Liver (tissue), 3 donors: Measurements from ENCODE around the gene LAMA2.

Experiments used
- EGR1 ChIP-seq, 2 donors: IDR thresholded peaks; 2 replicates each; pipeline ENCODE4 v1.6.1; 2016 to 2018; ENCODE audit warnings: antibody characterized with exemption in 2 of 2, low read depth in 2 of 2
- FOXA1 ChIP-seq: IDR thresholded peaks from 2 replicates; pipeline ENCODE4 v1.6.1; 2016; ENCODE audit warnings: antibody characterized with exemption
- FOXA2 ChIP-seq: IDR thresholded peaks from 2 replicates; pipeline ENCODE4 v1.6.1; 2016; ENCODE audit warnings: antibody characterized with exemption
- JUND ChIP-seq, 2 donors: IDR thresholded peaks; 2 replicates each; pipeline ENCODE4 v1.6.1; 2016; ENCODE audit warnings: antibody characterized with exemption in 2 of 2
- RAD21 ChIP-seq, 2 donors: IDR thresholded peaks; 2 replicates each; pipeline ENCODE4 v1.6.1; 2016; ENCODE audit warnings: antibody characterized with exemption in 2 of 2, mild to moderate bottlenecking in 2 of 2
- SP1 ChIP-seq: IDR thresholded peaks from 2 replicates; pipeline ENCODE4 v1.6.1; 2018; ENCODE audit warnings: antibody characterized with exemption, mild to moderate bottlenecking
- TAF1 ChIP-seq: conservative IDR thresholded peaks from 2 replicates; pipeline ENCODE4 v1.6.1; 2016; ENCODE audit warnings: antibody characterized with exemption, mild to moderate bottlenecking
- TF ChIP-seq, protein P1 (sequence below): fragments of 150-350 bp; IDR thresholded peaks from 2 replicates; pipeline ENCODE4 v1.5.1; 2017; ENCODE audit warnings: improper control_type of control experiment, low read depth, low read length; ENCODE audit not compliant: missing input control
- TF ChIP-seq, protein P2 (sequence below): IDR thresholded peaks from 2 replicates; pipeline ENCODE4 v1.6.1; 2016; ENCODE audit warnings: antibody characterized with exemption
- TF ChIP-seq, protein P3 (sequence below): IDR thresholded peaks from 2 replicates; pipeline ENCODE4 v1.6.1; 2016; ENCODE audit warnings: antibody characterized with exemption
- TF ChIP-seq, protein P4 (sequence below): IDR thresholded peaks from 2 replicates; pipeline ENCODE4 v1.6.1; 2016; ENCODE audit warnings: antibody characterized with exemption, mild to moderate bottlenecking
- donor health status: healthy.
- donor health status: healthy.

DNA sequence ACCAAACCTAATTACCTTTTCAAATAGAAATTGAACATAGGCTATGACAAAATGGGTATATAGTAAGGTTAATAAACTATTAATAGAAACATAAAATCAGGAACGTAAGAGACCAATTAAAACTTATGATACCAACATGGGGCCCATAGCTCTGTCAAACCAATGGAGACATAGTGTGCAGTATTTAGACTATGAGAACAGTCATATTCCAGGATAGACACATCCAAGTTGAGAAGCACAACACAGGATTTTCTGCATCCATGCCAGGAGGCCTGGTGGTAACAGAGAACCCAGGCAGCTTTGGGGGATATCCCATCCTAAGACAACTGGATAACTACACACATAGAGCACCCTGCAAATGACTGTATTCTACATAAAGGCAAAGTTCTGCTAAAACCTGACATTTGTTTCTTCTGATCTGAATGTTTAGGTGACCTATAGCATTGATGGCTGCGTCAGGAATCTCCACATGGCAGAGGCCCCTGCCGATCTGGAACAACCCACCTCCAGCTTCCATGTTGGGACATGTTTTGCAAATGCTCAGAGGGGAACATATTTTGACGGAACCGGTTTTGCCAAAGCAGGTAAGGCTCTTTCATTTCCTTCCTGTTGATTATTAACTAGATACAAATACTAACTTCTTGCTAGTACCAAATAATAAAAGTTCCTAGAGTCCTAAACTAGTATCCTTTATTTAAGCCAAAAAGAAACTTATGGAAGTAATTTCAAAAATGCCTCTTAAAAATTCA, 624.3 kb downstream of the LAMA2 start:
- TF ChIP-seq FOXA1 (no peak), EGR1 (IDR thresholded peaks at IDR 0.05; ENCODE audit: low read depth in 2 of 2) (no peak), TAF1 (no peak), FOXA2 (no peak), JUND (IDR thresholded peaks at IDR 0.05) (no peak), SP1 (no peak), RAD21 (IDR thresholded peaks at IDR 0.05) (no peak)
- TF ChIP-seq, protein P1, sequence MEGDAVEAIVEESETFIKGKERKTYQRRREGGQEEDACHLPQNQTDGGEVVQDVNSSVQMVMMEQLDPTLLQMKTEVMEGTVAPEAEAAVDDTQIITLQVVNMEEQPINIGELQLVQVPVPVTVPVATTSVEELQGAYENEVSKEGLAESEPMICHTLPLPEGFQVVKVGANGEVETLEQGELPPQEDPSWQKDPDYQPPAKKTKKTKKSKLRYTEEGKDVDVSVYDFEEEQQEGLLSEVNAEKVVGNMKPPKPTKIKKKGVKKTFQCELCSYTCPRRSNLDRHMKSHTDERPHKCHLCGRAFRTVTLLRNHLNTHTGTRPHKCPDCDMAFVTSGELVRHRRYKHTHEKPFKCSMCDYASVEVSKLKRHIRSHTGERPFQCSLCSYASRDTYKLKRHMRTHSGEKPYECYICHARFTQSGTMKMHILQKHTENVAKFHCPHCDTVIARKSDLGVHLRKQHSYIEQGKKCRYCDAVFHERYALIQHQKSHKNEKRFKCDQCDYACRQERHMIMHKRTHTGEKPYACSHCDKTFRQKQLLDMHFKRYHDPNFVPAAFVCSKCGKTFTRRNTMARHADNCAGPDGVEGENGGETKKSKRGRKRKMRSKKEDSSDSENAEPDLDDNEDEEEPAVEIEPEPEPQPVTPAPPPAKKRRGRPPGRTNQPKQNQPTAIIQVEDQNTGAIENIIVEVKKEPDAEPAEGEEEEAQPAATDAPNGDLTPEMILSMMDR: no peak
- TF ChIP-seq, protein P2, sequence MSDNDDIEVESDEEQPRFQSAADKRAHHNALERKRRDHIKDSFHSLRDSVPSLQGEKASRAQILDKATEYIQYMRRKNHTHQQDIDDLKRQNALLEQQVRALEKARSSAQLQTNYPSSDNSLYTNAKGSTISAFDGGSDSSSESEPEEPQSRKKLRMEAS: no peak
- TF ChIP-seq, protein P3, sequence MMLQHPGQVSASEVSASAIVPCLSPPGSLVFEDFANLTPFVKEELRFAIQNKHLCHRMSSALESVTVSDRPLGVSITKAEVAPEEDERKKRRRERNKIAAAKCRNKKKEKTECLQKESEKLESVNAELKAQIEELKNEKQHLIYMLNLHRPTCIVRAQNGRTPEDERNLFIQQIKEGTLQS: no peak
- TF ChIP-seq, protein P4, sequence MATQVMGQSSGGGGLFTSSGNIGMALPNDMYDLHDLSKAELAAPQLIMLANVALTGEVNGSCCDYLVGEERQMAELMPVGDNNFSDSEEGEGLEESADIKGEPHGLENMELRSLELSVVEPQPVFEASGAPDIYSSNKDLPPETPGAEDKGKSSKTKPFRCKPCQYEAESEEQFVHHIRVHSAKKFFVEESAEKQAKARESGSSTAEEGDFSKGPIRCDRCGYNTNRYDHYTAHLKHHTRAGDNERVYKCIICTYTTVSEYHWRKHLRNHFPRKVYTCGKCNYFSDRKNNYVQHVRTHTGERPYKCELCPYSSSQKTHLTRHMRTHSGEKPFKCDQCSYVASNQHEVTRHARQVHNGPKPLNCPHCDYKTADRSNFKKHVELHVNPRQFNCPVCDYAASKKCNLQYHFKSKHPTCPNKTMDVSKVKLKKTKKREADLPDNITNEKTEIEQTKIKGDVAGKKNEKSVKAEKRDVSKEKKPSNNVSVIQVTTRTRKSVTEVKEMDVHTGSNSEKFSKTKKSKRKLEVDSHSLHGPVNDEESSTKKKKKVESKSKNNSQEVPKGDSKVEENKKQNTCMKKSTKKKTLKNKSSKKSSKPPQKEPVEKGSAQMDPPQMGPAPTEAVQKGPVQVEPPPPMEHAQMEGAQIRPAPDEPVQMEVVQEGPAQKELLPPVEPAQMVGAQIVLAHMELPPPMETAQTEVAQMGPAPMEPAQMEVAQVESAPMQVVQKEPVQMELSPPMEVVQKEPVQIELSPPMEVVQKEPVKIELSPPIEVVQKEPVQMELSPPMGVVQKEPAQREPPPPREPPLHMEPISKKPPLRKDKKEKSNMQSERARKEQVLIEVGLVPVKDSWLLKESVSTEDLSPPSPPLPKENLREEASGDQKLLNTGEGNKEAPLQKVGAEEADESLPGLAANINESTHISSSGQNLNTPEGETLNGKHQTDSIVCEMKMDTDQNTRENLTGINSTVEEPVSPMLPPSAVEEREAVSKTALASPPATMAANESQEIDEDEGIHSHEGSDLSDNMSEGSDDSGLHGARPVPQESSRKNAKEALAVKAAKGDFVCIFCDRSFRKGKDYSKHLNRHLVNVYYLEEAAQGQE: no peak
